Transverse colon (tissue), 4 donors: ENCODE results near the gene SLC25A6. TPM values are rescaled to one million over a fixed set of nuclear protein-coding genes. Genes with fewer than 3 reads are reported as not detected.
A peak's percentile ranks its signal among the peaks of the same experiment; 100 is the strongest.

Source experiments
- DNase-seq: peaks from one replicate; pipeline ENCODE4 v3.0.0-alpha.2; 2019
- H3K27ac ChIP-seq, 4 donors: fragments of 200-600 bp; sonication (generic); 2 replicates each; pipeline ENCODE4 v1.5.1; 2016 to 2018; ENCODE audit warnings: inconsistent platforms in 4 of 4
- H3K27me3 ChIP-seq: fragments of 200-600 bp; sonication (generic); 2 replicates; pipeline ENCODE4 v1.5.1; 2017; ENCODE audit warnings: inconsistent platforms
- H3K36me3 ChIP-seq, 4 donors: fragments of 200-600 bp; sonication (generic); 2 replicates each; pipeline ENCODE4 v1.5.1; 2017 to 2019; ENCODE audit warnings: inconsistent platforms in 4 of 4
- H3K4me1 ChIP-seq, 4 donors: fragments of 200-600 bp; sonication (generic); 2 replicates each; pipeline ENCODE4 v1.5.1; 2017 to 2020; ENCODE audit warnings: inconsistent platforms in 4 of 4
- H3K4me3 ChIP-seq, 4 donors: fragments of 200-600 bp; sonication (generic); 1 replicate in 1 of 4; 2 replicates in 3 of 4; pipeline versions ENCODE4 v1.5.1 to v1.6.1; 2017 to 2019; ENCODE audit warnings: inconsistent platforms in 4 of 4
- H3K9me3 ChIP-seq, 2 donors: fragments of 200-600 bp; sonication (generic); 2 replicates each; pipeline ENCODE4 v1.5.1; 2017 to 2019; ENCODE audit warnings: inconsistent platforms in 2 of 2
- EP300 ChIP-seq: sonication (generic); formaldehyde crosslinking; IDR thresholded peaks from one replicate; pipeline ENCODE4 v1.6.1; 2017; ENCODE audit warnings: antibody characterized with exemption, low read depth
- POLR2A ChIP-seq: fragments of 450-650 bp; IDR thresholded peaks from one replicate; pipeline ENCODE4 v1.6.1; 2016; ENCODE audit warnings: antibody characterized with exemption, mild to moderate bottlenecking, moderate library complexity
- POLR2AphosphoS5 ChIP-seq, 3 donors: sonication (generic); formaldehyde crosslinking; IDR thresholded peaks; one replicate each; pipeline ENCODE4 v1.6.1; 2016; ENCODE audit warnings: antibody characterized with exemption in 3 of 3
- WGBS, 2 donors: methylation state at CpG; one replicate each; pipeline ENCODE4 v1.1.5; 2018; ENCODE audit warnings: low coverage in 1 of 2; 5-methylcytosine and 5-hydroxymethylcytosine counted together
- in situ Hi-C, 4 donors: fragments of 200-750 bp; cut with MboI; loops; one replicate each; pipeline versions ENCODE4 v1.15.0 to v1.15.1; 2017; ENCODE audit warnings: low sequenced_read_pairs in 3 of 4, low pct_ligation_motif_present in 1 of 4, low pct_unique_long_range_greater_than_20kb in 1 of 4
- intact Hi-C: fragments of 100-400 bp; cut with DNase I; formaldehyde crosslinking; loops from one replicate; pipeline ENCODE4 v1.15.1; 2023; ENCODE audit warnings: low total_unique reads
- total RNA-seq, 4 donors: library from RNA; depleted of rRNA; stranded (reverse); fragments of >200 nt; gene quantifications; one replicate each; pipeline ENCODE4 v1.1.0, GENCODE V29; 2016
- TF ChIP-seq, protein P1 (sequence below), 5 experiments: fragments of 200-600 bp in 3 of 5; fragments of 450-650 bp in 2 of 5; sonication (generic) in 3 of 5; IDR thresholded peaks; 1 replicate in 2 of 5; 2 replicates in 3 of 5; pipeline ENCODE4 v1.5.1; 2016 to 2017; ENCODE audit warnings: antibody characterized with exemption in 5 of 5, inconsistent platforms in 3 of 5, mild to moderate bottlenecking in 2 of 5, moderate library complexity in 1 of 5

Gene SLC25A6
- total RNA-seq, 4 donors from 2014 or later, result 473 to 699 (median 574) TPM

GRCh38 chrX:1397441-1398270, 5.7 kb upstream of the SLC25A6 start:
- intact Hi-C loops (no loop called here), in situ Hi-C loops (loop anchor here in 1 of 4 donors (25.0 kb wide), 1 partner anchor 190 kb away; the partner anchor contains the start of gene AKAP17A)
- 85 to 94% methylated on average over 13 to 26 of the region's 29 CpGs for WGBS, 2 donors
- no peaks in the 10 kb centered on the region for H3K9me3 ChIP-seq
- TF ChIP-seq POLR2A, result no peak
- no peak for TF ChIP-seq POLR2AphosphoS5 (IDR thresholded peaks at IDR 0.05)
- TF ChIP-seq, protein P1, sequence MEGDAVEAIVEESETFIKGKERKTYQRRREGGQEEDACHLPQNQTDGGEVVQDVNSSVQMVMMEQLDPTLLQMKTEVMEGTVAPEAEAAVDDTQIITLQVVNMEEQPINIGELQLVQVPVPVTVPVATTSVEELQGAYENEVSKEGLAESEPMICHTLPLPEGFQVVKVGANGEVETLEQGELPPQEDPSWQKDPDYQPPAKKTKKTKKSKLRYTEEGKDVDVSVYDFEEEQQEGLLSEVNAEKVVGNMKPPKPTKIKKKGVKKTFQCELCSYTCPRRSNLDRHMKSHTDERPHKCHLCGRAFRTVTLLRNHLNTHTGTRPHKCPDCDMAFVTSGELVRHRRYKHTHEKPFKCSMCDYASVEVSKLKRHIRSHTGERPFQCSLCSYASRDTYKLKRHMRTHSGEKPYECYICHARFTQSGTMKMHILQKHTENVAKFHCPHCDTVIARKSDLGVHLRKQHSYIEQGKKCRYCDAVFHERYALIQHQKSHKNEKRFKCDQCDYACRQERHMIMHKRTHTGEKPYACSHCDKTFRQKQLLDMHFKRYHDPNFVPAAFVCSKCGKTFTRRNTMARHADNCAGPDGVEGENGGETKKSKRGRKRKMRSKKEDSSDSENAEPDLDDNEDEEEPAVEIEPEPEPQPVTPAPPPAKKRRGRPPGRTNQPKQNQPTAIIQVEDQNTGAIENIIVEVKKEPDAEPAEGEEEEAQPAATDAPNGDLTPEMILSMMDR (IDR thresholded peaks at IDR 0.05), result no peak
- no peak for TF ChIP-seq EP300
- no peak for DNase-seq
- no peak overlapping the region for H3K27ac ChIP-seq
- H3K27me3 ChIP-seq, result no peaks in the 10 kb centered on the region
- H3K4me1 ChIP-seq, result peaks cover 0 to 11% (median 6%) of the 10 kb centered on the region in 4 donors
- H3K4me3 ChIP-seq, result no peak overlapping the region
- no peaks in the 10 kb centered on the region for H3K36me3 ChIP-seq

DNA sequence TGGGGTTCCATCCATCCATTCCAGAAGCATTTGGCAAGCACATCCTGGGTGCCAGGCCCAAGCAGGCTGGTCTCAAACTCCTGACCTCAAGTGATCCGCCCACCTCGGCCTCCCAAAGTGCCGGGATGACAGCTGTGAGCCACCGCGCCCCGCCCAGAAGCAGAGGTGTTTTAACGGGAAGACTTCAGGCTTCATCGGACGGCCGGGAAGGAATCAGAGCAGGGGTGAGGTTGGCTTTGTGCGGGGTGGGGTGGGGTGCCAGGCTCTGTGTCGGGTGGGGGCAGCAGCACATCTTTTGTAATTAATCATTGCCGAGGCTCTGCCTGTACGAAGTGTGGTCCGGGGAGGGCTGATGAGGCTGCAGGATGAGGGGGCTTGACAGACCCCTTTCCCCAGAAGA, 5.1 kb upstream of the SLC25A6 start:
- no peak overlapping the region for H3K4me3 ChIP-seq
- no peak for DNase-seq
- H3K27ac ChIP-seq, result no peak overlapping the region
- no peaks in the 10 kb centered on the region for H3K9me3 ChIP-seq
- in situ Hi-C loops, result loop anchor here in 1 of 4 donors (25.0 kb wide), 1 partner anchor 190 kb away; the partner anchor contains the start of gene AKAP17A
- H3K4me1 ChIP-seq, result peaks cover 0 to 11% (median 6%) of the 10 kb centered on the region in 4 donors
- no peaks in the 10 kb centered on the region for H3K36me3 ChIP-seq
- no peak for TF ChIP-seq POLR2AphosphoS5 (IDR thresholded peaks at IDR 0.05)
- TF ChIP-seq POLR2A, result no peak
- 84% methylated on average over 12 of the region's 15 CpGs; no CpG with 5 or more reads in 1 of the 2 donors for WGBS, 2 donors
- no peaks in the 10 kb centered on the region for H3K27me3 ChIP-seq
- intact Hi-C loops, result no loop called here

GRCh38 chrX:1395646-1396216, 3.8 kb upstream of the SLC25A6 start:
- in situ Hi-C loops (loop anchor here in 1 of 4 donors (25.0 kb wide), 1 partner anchor 192 kb away; the partner anchor contains the start of gene AKAP17A), intact Hi-C loops (no loop called here)
- Histone ChIP-seq H3K27me3 (no peaks in the 10 kb centered on the region), H3K4me3 (no peak overlapping the region), H3K9me3 (no peaks in the 10 kb centered on the region), H3K4me1 (peaks cover 2 to 15% (median 9%) of the 10 kb centered on the region in 4 donors), H3K27ac (no peak overlapping the region), H3K36me3 (no peaks in the 10 kb centered on the region)
- DNase-seq, result no peak
- TF ChIP-seq, protein P1 (IDR thresholded peaks at IDR 0.05), result no peak
- TF ChIP-seq EP300 (no peak), POLR2A (no peak), POLR2AphosphoS5 (IDR thresholded peaks at IDR 0.05) (no peak)
- 94 to 99% methylated on average over 5 of the region's 5 CpGs for WGBS, 2 donors

DNA sequence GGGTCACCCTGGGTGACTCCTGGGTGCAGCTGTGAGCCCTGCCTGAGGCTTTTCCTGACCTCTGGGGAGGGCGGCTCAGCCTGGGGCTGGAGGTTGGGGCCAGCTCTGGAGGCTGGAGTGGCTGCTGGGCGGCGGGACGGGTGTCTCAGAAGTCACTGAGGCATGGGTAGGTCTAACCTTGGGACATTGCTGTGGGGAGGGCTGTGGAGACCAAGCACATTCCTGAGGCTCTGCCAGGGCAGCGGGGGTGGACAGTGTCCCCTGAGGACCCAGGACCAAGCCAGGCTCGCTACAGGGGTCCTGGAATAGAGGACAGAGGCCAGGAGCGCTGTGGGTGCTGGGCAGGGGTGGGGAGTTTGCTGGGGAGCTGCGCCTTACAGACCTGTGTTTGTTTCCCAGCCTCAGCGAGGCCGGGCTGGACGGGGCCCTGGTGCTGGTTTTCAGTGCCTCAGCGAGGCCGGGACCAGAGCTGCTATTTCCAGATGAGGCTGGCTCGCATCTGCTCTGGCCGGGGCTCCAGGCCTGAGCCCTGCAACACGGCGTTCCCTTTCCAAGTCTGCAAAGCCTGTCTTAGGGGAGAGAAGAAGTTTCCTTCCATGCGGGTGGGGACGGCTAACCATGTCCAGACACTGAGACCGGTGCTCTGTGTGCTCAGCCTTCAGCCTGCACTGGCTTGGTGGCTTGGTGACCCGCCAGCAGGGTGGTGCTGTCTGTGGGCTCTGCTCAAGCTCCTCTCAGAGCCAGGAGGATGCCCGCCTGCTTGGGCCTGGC, 3.0 kb upstream of the SLC25A6 start:
- no peaks in the 10 kb centered on the region for H3K27me3 ChIP-seq
- H3K4me1 ChIP-seq, result peaks cover 10 to 23% (median 17%) of the 10 kb centered on the region in 4 donors
- in situ Hi-C loops (loop anchor here in 1 of 4 donors (25.0 kb wide), 1 partner anchor 192 kb away; the partner anchor contains the start of gene AKAP17A), intact Hi-C loops (loop anchor here (1.0 kb wide), 1 partner anchor 57 kb away; the partner anchor contains the start of gene ASMTL)
- no peaks in the 10 kb centered on the region for H3K9me3 ChIP-seq
- no peak for DNase-seq
- H3K36me3 ChIP-seq, result peaks cover 0 to 5% (median 0%) of the 10 kb centered on the region in 4 donors
- peak overlapping the region in 1 of 4 donors; percentile 99 for H3K27ac ChIP-seq
- 89% methylated on average over 22 of the region's 22 CpGs; no CpG with 5 or more reads in 1 of the 2 donors for WGBS, 2 donors
- TF ChIP-seq EP300, result no peak
- no peak for TF ChIP-seq POLR2A
- no peak for TF ChIP-seq POLR2AphosphoS5 (IDR thresholded peaks at IDR 0.05)
- TF ChIP-seq, protein P1 (IDR thresholded peaks at IDR 0.05), result no peak
- H3K4me3 ChIP-seq, result no peak overlapping the region
